T-helper 1 cell treated with Interleukin-12 subunit alpha and Interleukin-12 subunit beta and Interleukin-4 antibody, amounts not matched to agents 30 μg/mL and 1 μg/mL, for 36 hours (primary cell): ENCODE results near the gene SLC46A3.
"Not testable (repeated sequence)": the region's sequence is repeated elsewhere in the genome, so short reads cannot be mapped to it uniquely, and the experiment has no call there.

ENCODE experiments used
- H3K27ac Mint-ChIP-seq: one replicate; pipeline ENCODE4 v1.8.0; 2021; ENCODE audit warnings: mild to moderate bottlenecking, mixed read lengths
- H3K27me3 Mint-ChIP-seq: one replicate; pipeline ENCODE4 v1.8.0; 2021; ENCODE audit warnings: low read depth, mixed read lengths
- H3K36me3 Mint-ChIP-seq: one replicate; pipeline ENCODE4 v1.8.0; 2021; ENCODE audit warnings: low read depth, mixed read lengths
- H3K4me1 Mint-ChIP-seq: one replicate; pipeline ENCODE4 v1.8.0; 2021; ENCODE audit warnings: low read depth, mixed read lengths
- H3K4me3 Mint-ChIP-seq: one replicate; pipeline ENCODE4 v1.8.0; 2021; ENCODE audit warnings: mild to moderate bottlenecking, moderate library complexity, mixed read lengths
- H3K9me3 Mint-ChIP-seq: one replicate; pipeline ENCODE4 v1.8.0; 2021; ENCODE audit warnings: mixed read lengths

The SLC46A3 gene

GRCh38 chr13:28743499-28744083 is 24.8 kb upstream of the SLC46A3 start:
- no peaks in the 10 kb centered on the region for H3K4me1 Mint-ChIP-seq
- H3K9me3 Mint-ChIP-seq, result no peaks in the 10 kb centered on the region
- H3K27me3 Mint-ChIP-seq, result peaks cover 9% of the 10 kb centered on the region
- no peak overlapping the region for H3K4me3 Mint-ChIP-seq
- H3K27ac Mint-ChIP-seq, result no peak overlapping the region
- H3K36me3 Mint-ChIP-seq, result no peaks in the 10 kb centered on the region

GRCh38 chr13:28743020-28743419 is 24.2 kb upstream of the SLC46A3 start:
- Mint-ChIP-seq H3K9me3 (no peaks in the 10 kb centered on the region), H3K4me1 (no peaks in the 10 kb centered on the region), H3K27me3 (peaks cover 9% of the 10 kb centered on the region), H3K4me3 (no peak overlapping the region), H3K27ac (no peak overlapping the region), H3K36me3 (no peaks in the 10 kb centered on the region)

GRCh38 chr13:28742445-28742844 is 23.7 kb upstream of the SLC46A3 start:
- not testable (repeated sequence) for H3K36me3 Mint-ChIP-seq, H3K4me1 Mint-ChIP-seq, H3K27ac Mint-ChIP-seq

DNA sequence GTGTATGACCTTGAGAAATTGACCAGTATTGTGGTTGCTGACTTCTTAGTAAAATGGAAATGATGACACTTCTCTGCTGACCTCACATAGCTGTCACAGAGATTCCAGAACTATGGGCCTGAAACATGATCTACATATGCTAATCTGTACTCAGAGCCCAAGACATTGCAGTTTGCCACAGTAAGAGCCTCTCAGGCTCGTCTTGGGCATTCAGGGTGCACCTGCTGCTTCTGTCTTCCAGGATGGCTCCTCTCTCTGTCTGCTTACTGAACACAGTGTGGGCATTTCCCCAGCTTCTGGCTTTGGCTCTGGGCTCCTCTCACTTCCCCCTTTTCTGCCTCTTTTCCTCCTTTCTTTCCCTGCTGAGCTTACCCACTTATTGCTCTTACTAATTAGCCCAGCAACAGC is 22.3 kb upstream of the SLC46A3 start:
- no peaks in the 10 kb centered on the region for H3K36me3 Mint-ChIP-seq
- peaks cover 2% of the 10 kb centered on the region for H3K4me1 Mint-ChIP-seq
- H3K27me3 Mint-ChIP-seq, result peaks cover 9% of the 10 kb centered on the region
- H3K9me3 Mint-ChIP-seq, result no peaks in the 10 kb centered on the region
- no peak overlapping the region for H3K4me3 Mint-ChIP-seq
- no peak overlapping the region for H3K27ac Mint-ChIP-seq

More at GRCh38 chr13:28742445-28742844, 23.7 kb upstream of the SLC46A3 start:
- H3K9me3 Mint-ChIP-seq, H3K27me3 Mint-ChIP-seq, H3K4me3 Mint-ChIP-seq: not testable (repeated sequence)

- Mint-ChIP-seq H3K36me3 (no peaks in the 10 kb centered on the region), H3K9me3 (no peaks in the 10 kb centered on the region), H3K4me1 (peaks cover 8% of the 10 kb centered on the region), H3K4me3 (no peak overlapping the region), H3K27me3 (peaks cover 4% of the 10 kb centered on the region), H3K27ac (no peak overlapping the region)
Measured at GRCh38 chr13:28739376-28739775, 20.6 kb upstream of the SLC46A3 start.

DNA sequence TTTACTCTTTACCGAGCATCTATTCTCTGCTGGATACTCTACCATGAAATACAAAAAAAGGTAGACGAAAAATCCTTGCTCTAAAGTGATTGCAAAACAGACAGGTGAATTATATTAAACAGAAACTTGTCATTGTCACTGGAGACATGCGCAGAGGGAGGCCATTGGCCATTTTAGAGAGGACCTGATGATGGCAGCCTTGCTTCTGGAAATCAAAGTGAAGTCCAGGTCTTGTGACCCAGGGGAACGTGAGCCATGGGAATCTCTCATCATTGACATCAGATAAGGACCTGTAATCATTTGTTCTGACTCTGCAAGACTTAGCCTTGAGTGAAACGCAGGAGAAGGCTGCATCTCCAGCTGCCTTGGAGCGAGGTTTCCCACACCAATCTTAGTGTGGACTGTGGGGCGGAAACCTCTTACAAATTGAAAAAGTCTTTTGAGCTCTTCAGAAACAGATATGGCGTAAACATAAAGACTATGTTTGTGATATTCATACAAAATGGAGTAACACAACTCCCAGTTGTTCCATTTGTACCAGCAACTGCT is 16.8 kb upstream of the SLC46A3 start:
- Mint-ChIP-seq H3K4me3 (no peak overlapping the region), H3K27ac (no peak overlapping the region), H3K4me1 (peaks cover 8% of the 10 kb centered on the region), H3K27me3 (peaks cover 8% of the 10 kb centered on the region), H3K9me3 (no peaks in the 10 kb centered on the region), H3K36me3 (no peaks in the 10 kb centered on the region)

GRCh38 chr13:28734906-28735305 is 16.1 kb upstream of the SLC46A3 start:
- Mint-ChIP-seq H3K4me3 (no peak overlapping the region), H3K9me3 (no peaks in the 10 kb centered on the region), H3K27me3 (peaks cover 7% of the 10 kb centered on the region), H3K4me1 (peaks cover 8% of the 10 kb centered on the region), H3K36me3 (no peaks in the 10 kb centered on the region), H3K27ac (no peak overlapping the region)

GRCh38 chr13:28730762-28731161 is 12.0 kb upstream of the SLC46A3 start:
- Mint-ChIP-seq H3K9me3 (no peaks in the 10 kb centered on the region), H3K36me3 (no peaks in the 10 kb centered on the region), H3K27me3 (peaks cover 17% of the 10 kb centered on the region), H3K27ac (no peak overlapping the region), H3K4me1 (peaks cover 2% of the 10 kb centered on the region), H3K4me3 (no peak overlapping the region)

DNA sequence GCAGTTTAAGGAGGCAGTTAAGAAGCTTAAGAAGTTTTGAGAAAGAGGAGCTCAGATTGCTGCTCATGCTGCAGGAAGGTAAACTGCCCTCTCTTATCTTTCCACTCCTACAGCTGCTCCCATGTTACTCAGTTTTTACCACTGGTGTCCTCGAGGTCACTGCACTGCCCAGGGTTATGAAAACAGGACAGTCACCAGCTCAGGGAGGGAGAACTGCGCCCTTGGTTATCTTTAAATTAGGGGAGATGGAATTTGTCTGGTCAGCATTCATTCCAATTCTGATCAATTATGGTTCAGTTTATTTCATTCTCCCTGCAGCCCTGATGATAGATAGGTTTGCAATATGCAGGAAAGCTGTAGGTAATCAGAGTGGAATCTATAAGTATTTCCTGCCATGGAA is 10.8 kb upstream of the SLC46A3 start:
- no peak overlapping the region for H3K4me3 Mint-ChIP-seq
- no peaks in the 10 kb centered on the region for H3K36me3 Mint-ChIP-seq
- H3K9me3 Mint-ChIP-seq, result no peaks in the 10 kb centered on the region
- H3K27ac Mint-ChIP-seq, result no peak overlapping the region
- H3K27me3 Mint-ChIP-seq, result peaks cover 23% of the 10 kb centered on the region
- H3K4me1 Mint-ChIP-seq, result no peaks in the 10 kb centered on the region

DNA sequence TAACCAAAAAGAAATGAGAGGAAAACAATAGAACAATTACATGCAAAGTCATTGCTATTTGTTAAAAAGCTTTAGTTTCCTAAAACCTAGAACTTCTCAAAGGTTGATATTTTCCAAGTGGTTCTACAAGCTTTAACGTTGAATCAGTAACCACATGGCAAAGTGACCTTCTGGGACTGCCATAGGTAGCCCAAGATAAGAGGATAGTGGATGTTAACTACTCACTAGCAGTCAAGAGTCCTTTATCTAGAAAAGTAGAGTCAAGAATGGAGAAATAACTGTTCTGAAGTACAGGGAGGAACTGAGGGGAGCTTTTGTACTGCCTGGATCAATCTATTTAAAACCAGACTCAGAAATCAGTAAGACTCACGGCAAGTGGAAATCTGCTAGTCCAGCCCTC is 9.9 kb upstream of the SLC46A3 start:
- H3K27ac Mint-ChIP-seq, result no peak overlapping the region
- H3K4me3 Mint-ChIP-seq, result no peak overlapping the region
- no peaks in the 10 kb centered on the region for H3K9me3 Mint-ChIP-seq
- H3K4me1 Mint-ChIP-seq, result no peaks in the 10 kb centered on the region
- no peaks in the 10 kb centered on the region for H3K36me3 Mint-ChIP-seq
- H3K27me3 Mint-ChIP-seq, result peaks cover 23% of the 10 kb centered on the region

- H3K9me3 Mint-ChIP-seq, result no peaks in the 10 kb centered on the region
- no peaks in the 10 kb centered on the region for H3K4me1 Mint-ChIP-seq
Measured at GRCh38 chr13:28725046-28725610, 6.4 kb upstream of the SLC46A3 start.

GRCh38 chr13:28723806-28724205 is 5.0 kb upstream of the SLC46A3 start:
- Mint-ChIP-seq H3K36me3 (no peaks in the 10 kb centered on the region), H3K4me1 (peaks cover 7% of the 10 kb centered on the region), H3K27me3 (peaks cover 23% of the 10 kb centered on the region), H3K27ac (no peak overlapping the region), H3K4me3 (no peak overlapping the region), H3K9me3 (no peaks in the 10 kb centered on the region)

More at GRCh38 chr13:28725046-28725610, 6.4 kb upstream of the SLC46A3 start:
- H3K27ac Mint-ChIP-seq, result no peak overlapping the region
- H3K36me3 Mint-ChIP-seq, result no peaks in the 10 kb centered on the region
- H3K4me3 Mint-ChIP-seq, result no peak overlapping the region
- H3K27me3 Mint-ChIP-seq, result peaks cover 23% of the 10 kb centered on the region

DNA sequence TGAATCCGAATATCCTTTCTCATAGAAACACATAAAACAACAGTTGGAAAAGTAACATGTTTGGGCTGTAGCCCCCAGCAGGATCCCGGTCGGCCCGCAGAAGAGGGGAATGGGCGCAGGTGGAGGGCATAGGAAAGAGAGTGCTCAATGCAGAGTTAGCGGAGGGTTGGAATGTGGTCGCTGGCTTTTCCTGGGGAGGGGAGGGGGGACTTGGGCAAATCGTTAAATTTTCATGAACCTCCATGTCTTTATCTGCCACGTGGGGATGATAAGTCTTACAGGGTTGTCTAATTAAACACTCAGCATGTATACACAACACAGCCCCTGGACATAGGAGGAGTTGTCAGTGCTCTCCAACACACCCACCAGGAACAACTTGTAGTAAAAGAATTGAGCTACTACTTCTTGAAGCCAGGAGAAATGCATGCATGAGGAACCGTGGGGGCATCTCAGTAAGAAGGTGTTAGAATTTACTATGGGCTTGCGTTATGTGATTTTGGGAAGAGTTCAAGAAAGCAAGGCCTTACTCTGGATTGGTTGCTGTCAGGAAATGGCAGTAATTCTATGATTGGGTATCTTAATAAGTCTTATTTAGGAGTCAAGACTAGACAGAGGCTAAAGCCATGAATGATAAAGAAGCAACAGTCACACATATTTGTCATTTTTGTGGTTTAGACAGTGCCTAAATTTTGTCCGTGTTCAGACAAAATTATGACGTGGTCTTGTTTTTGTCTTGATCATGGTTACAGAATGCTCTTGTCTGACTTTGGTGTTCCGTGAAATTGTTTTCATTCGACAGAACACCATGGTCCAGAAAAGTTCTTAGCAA is 671 bp upstream of the SLC46A3 start:
- Mint-ChIP-seq H3K4me3 (peak overlapping the region; percentile 89), H3K27me3 (peaks cover 7% of the 10 kb centered on the region), H3K36me3 (peaks cover 8% of the 10 kb centered on the region), H3K9me3 (no peaks in the 10 kb centered on the region), H3K27ac (peak overlapping the region; percentile 46), H3K4me1 (peaks cover 20% of the 10 kb centered on the region)

- Mint-ChIP-seq H3K36me3 (peaks cover 8% of the 10 kb centered on the region), H3K4me3 (peak overlapping the region; percentile 89), H3K4me1 (peaks cover 20% of the 10 kb centered on the region), H3K27me3 (peaks cover 7% of the 10 kb centered on the region), H3K27ac (peak overlapping the region; percentile 71), H3K9me3 (no peaks in the 10 kb centered on the region)
Measured at GRCh38 chr13:28718196-28718542, 601 bp downstream of the SLC46A3 start.

- peaks cover 8% of the 10 kb centered on the region for H3K36me3 Mint-ChIP-seq
- H3K27ac Mint-ChIP-seq, result peak overlapping the region; percentile 74
- H3K27me3 Mint-ChIP-seq, result peaks cover 6% of the 10 kb centered on the region
- peaks cover 20% of the 10 kb centered on the region for H3K4me1 Mint-ChIP-seq
- peak overlapping the region; percentile 77 for H3K4me3 Mint-ChIP-seq
- H3K9me3 Mint-ChIP-seq, result no peaks in the 10 kb centered on the region
Measured at GRCh38 chr13:28717170-28717569, 1.6 kb downstream of the SLC46A3 start.
